Tibial nerve (tissue), 4 donors: ENCODE data around the gene AQP12A. TPM values are rescaled to one million over a fixed set of nuclear protein-coding genes. Genes with fewer than 3 reads are reported as not detected.

Experiments used
- DNase-seq, 2 donors: peaks; one replicate each; pipeline ENCODE4 v3.0.0-alpha.2; 2019; ENCODE audit warnings: low spot score in 2 of 2
- H3K27ac ChIP-seq, 4 donors: fragments of 200-600 bp; sonication (generic) in 3 of 4; one replicate each; pipeline ENCODE4 v1.5.1; 2017 to 2019; ENCODE audit warnings: mild to moderate bottlenecking in 1 of 4
- H3K27me3 ChIP-seq, 2 donors: fragments of 200-600 bp; sonication (generic) in 1 of 2; one replicate each; pipeline versions ENCODE4 v1.5.1 to v1.6.0; 2017 to 2019
- H3K36me3 ChIP-seq, 3 donors: fragments of 200-600 bp; sonication (generic); one replicate each; pipeline ENCODE4 v1.5.1; 2018 to 2019
- H3K4me1 ChIP-seq, 4 donors: fragments of 200-600 bp; sonication (generic) in 3 of 4; one replicate each; pipeline ENCODE4 v1.5.1; 2017 to 2019
- H3K4me3 ChIP-seq, 4 donors: fragments of 200-600 bp; sonication (generic) in 3 of 4; one replicate each; pipeline ENCODE4 v1.5.1; 2017 to 2019; ENCODE audit warnings: mild to moderate bottlenecking in 1 of 4, moderate library complexity in 1 of 4
- H3K9me3 ChIP-seq, 4 donors: fragments of 200-600 bp; sonication (generic) in 3 of 4; one replicate each; pipeline ENCODE4 v1.5.1; 2017 to 2019
- EP300 ChIP-seq, 2 donors: sonication (generic); formaldehyde crosslinking; IDR thresholded peaks; one replicate each; pipeline ENCODE4 v1.6.1; 2017; ENCODE audit warnings: antibody characterized with exemption in 2 of 2, mild to moderate bottlenecking in 1 of 2
- POLR2A ChIP-seq, 2 donors: fragments of 450-650 bp; IDR thresholded peaks; one replicate each; pipeline ENCODE4 v1.6.1; 2017; ENCODE audit warnings: antibody characterized with exemption in 2 of 2, mild to moderate bottlenecking in 2 of 2, moderate library complexity in 2 of 2
- WGBS, 2 donors: methylation state at CpG; one replicate each; pipeline ENCODE4 v1.1.5; 2018; 5-methylcytosine and 5-hydroxymethylcytosine counted together
- total RNA-seq, 4 donors: library from RNA; depleted of rRNA; stranded (reverse); fragments of >200 nt; gene quantifications; one replicate each; pipeline ENCODE4 v1.1.0, GENCODE V29; 2016
- TF ChIP-seq, protein P1 (sequence below), 5 experiments: fragments of 200-600 bp in 3 of 5; fragments of 450-650 bp in 2 of 5; sonication (generic) in 3 of 5; IDR thresholded peaks; one replicate each; pipeline ENCODE4 v1.5.1; 2016 to 2019; ENCODE audit warnings: antibody characterized with exemption in 5 of 5, mild to moderate bottlenecking in 3 of 5, moderate library complexity in 2 of 5

Gene AQP12A
- total RNA-seq, 4 donors from 2014 or later = 1.2 TPM; not detected in 3

- DNase-seq = no peak
- Histone ChIP-seq H3K27me3 (no peaks in the 10 kb centered on the region), H3K4me1 (no peaks in the 10 kb centered on the region), H3K9me3 (no peaks in the 10 kb centered on the region), H3K36me3 (peaks cover 0 to 66% (median 0%) of the 10 kb centered on the region in 3 donors), H3K27ac (no peak overlapping the region), H3K4me3 (no peak overlapping the region)
- TF ChIP-seq POLR2A (IDR thresholded peaks at IDR 0.05) (no peak), EP300 (IDR thresholded peaks at IDR 0.05) (no peak)
- TF ChIP-seq, protein P1, sequence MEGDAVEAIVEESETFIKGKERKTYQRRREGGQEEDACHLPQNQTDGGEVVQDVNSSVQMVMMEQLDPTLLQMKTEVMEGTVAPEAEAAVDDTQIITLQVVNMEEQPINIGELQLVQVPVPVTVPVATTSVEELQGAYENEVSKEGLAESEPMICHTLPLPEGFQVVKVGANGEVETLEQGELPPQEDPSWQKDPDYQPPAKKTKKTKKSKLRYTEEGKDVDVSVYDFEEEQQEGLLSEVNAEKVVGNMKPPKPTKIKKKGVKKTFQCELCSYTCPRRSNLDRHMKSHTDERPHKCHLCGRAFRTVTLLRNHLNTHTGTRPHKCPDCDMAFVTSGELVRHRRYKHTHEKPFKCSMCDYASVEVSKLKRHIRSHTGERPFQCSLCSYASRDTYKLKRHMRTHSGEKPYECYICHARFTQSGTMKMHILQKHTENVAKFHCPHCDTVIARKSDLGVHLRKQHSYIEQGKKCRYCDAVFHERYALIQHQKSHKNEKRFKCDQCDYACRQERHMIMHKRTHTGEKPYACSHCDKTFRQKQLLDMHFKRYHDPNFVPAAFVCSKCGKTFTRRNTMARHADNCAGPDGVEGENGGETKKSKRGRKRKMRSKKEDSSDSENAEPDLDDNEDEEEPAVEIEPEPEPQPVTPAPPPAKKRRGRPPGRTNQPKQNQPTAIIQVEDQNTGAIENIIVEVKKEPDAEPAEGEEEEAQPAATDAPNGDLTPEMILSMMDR (IDR thresholded peaks at IDR 0.05) = no peak
- WGBS, 2 donors = 83 to 90% methylated on average over 15 to 20 of the region's 20 CpGs
These were observed 30.0 kb downstream of the AQP12A start for GRCh38 chr2:240721596-240722180.

- peaks cover 0 to 67% (median 0%) of the 10 kb centered on the region in 3 donors for H3K36me3 ChIP-seq
- no peak for DNase-seq
- H3K4me3 ChIP-seq = no peak overlapping the region
- no peaks in the 10 kb centered on the region for H3K4me1 ChIP-seq
- no peak overlapping the region for H3K27ac ChIP-seq
- TF ChIP-seq EP300 (IDR thresholded peaks at IDR 0.05) (no peak), POLR2A (IDR thresholded peaks at IDR 0.05) (no peak)
- TF ChIP-seq, protein P1 (IDR thresholded peaks at IDR 0.05) = no peak
- WGBS, 2 donors = 70 to 96% methylated on average over 2 to 5 of the region's 16 CpGs
- H3K27me3 ChIP-seq = no peaks in the 10 kb centered on the region
- no peaks in the 10 kb centered on the region for H3K9me3 ChIP-seq
These were observed 30.7 kb downstream of the AQP12A start for GRCh38 chr2:240722376-240722775.

DNA sequence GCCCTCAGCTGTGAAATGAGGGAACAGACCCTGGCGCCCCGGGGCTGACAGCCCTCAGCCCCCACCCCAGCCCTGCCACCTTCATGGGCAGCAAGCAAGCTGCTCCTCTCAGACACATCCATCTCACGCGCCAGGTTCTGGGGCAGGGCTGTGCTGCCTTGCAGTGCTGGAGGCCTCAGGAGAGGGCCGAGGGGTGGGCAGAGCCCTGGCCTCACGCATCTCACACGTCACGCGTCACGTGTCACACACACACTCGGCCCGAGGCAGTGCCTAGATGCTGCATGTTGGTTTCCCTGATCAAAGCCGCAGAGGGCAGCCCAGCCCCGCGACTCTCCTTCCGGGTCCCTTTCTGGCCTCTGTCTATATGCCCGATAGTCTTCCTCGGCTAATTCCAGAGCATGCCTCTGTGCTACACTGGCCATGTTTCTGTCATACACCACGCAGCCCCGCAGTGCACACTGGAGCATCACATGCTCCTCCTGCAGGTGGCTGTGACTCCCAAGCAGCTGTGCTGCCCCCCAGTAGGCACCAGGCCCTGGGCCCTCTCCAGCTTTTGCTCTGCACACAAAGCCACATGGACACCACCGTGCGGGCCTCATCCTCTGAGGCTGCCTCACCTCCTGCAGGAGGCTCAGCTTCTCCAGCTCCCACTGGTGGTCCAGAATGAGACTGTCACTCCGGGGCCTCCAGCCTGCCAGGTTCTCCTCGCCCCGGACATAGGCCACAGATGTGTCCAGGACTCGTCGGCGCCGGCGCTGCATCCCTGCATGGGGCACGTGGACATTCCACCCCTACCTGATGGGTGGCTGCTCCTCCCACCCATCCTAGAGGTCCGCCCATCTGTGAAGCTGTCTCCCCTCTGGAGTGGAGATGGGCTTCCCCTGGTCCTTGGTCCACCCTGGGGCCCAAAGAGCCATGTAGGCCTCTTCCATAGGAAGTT lies 31.4 kb downstream of the AQP12A start:
- H3K36me3 ChIP-seq = peaks cover 0 to 60% (median 0%) of the 10 kb centered on the region in 3 donors
- H3K4me1 ChIP-seq = no peaks in the 10 kb centered on the region
- no peak for DNase-seq
- H3K27me3 ChIP-seq = no peaks in the 10 kb centered on the region
- H3K9me3 ChIP-seq = no peaks in the 10 kb centered on the region
- no peak overlapping the region for H3K27ac ChIP-seq
- TF ChIP-seq POLR2A (IDR thresholded peaks at IDR 0.05) (no peak), EP300 (IDR thresholded peaks at IDR 0.05) (no peak)
- TF ChIP-seq, protein P1 (IDR thresholded peaks at IDR 0.05) = no peak
- WGBS, 2 donors = 82 to 83% methylated on average over 29 to 30 of the region's 32 CpGs
- no peak overlapping the region for H3K4me3 ChIP-seq

GRCh38 chr2:240723851-240724250 lies 32.2 kb downstream of the AQP12A start:
- no peaks in the 10 kb centered on the region for H3K27me3 ChIP-seq
- TF ChIP-seq EP300 (IDR thresholded peaks at IDR 0.05) (no peak), POLR2A (IDR thresholded peaks at IDR 0.05) (no peak)
- TF ChIP-seq, protein P1 (IDR thresholded peaks at IDR 0.05) = no peak
- no peaks in the 10 kb centered on the region for H3K9me3 ChIP-seq
- H3K36me3 ChIP-seq = peaks cover 0 to 53% (median 0%) of the 10 kb centered on the region in 3 donors
- no peak for DNase-seq
- H3K4me3 ChIP-seq = no peak overlapping the region
- no peak overlapping the region for H3K27ac ChIP-seq
- H3K4me1 ChIP-seq = no peaks in the 10 kb centered on the region
- WGBS, 2 donors = 90 to 91% methylated on average over 4 to 8 of the region's 9 CpGs

DNA sequence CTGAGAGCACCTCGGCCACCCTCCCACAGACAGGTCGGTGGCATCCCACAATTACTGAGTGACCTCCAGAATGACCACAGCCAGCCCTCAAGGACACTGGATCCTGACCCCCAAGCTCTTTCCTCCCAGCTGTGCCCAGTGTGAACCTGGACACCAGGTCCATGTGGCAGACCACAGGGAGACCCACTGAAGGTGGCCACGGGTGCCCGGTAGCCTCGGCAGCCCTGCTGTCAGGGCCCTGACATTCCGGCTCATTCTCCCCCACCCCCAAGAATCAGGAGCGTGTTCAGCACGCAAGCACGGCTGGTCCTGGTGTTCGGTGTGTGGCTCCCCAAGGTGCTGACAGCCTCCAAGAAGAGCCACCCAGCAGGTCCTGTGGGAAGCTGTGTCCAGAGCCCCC lies 32.8 kb downstream of the AQP12A start:
- TF ChIP-seq POLR2A (IDR thresholded peaks at IDR 0.05) (no peak), EP300 (IDR thresholded peaks at IDR 0.05) (no peak)
- TF ChIP-seq, protein P1 (IDR thresholded peaks at IDR 0.05) = no peak
- Histone ChIP-seq H3K4me1 (no peaks in the 10 kb centered on the region), H3K27ac (no peak overlapping the region), H3K27me3 (peaks cover 0 to 2% of the 10 kb centered on the region in 2 donors), H3K4me3 (no peak overlapping the region), H3K36me3 (peaks cover 0 to 48% (median 0%) of the 10 kb centered on the region in 3 donors), H3K9me3 (no peaks in the 10 kb centered on the region)
- no peak for DNase-seq
- WGBS, 2 donors = 77 to 94% methylated on average over 2 to 7 of the region's 10 CpGs
